CD4-positive, alpha-beta T cell treated with Interleukin-15 for 1 hour (primary cell): ENCODE data around the gene CHIC2.
"Not testable (repeated sequence)": the region's sequence is repeated elsewhere in the genome, so short reads cannot be mapped to it uniquely, and the experiment has no call there.

Source experiments
- DNase-seq: peaks from one replicate; pipeline ENCODE4 v3.0.0-alpha.2; 2020

Gene CHIC2

DNA sequence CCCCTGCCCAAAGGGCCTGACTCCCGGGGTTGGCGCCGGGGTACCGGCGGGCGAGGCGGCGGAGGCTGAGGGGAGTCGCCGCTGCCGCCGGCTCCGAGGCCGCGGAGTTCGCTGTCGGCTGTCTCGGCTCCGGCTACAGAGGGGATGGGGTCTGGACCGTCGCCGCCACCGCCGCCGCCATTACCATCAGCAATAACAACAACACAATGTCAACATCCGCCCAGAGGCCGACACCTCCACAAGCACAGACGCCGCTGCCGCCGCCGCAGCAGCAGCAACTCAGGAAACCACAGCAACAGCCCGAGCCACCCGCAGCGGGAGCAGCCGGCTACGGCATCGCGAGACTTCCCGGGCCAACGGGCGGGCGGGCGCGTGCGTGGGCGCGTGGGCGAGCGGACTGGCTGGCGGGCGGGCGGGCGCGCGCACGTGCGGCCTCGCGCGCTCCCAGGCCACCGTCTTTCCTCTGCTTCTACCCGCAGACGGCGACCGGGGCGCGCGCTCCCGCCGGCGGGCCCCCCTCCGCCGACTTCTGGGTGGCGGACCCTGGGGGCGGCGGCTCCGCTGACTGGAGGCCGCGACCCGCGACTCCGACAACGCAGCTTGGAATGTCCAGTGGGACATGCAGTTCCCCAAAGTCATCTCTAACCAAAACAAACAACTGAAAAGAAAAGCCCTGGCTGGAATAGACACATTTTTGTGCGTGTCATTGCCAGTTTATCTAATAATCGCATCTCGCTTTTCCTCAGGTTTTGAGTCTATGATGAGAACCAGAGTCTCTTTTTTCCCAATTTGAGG, at the start of gene CHIC2:
TSS of gene CHIC2 (minus strand) at position 289 of the 795 bp plus-strand sequence. CDS start 305 bp downstream, outside the sequence.
- peak; percentile 98 for DNase-seq

DNA sequence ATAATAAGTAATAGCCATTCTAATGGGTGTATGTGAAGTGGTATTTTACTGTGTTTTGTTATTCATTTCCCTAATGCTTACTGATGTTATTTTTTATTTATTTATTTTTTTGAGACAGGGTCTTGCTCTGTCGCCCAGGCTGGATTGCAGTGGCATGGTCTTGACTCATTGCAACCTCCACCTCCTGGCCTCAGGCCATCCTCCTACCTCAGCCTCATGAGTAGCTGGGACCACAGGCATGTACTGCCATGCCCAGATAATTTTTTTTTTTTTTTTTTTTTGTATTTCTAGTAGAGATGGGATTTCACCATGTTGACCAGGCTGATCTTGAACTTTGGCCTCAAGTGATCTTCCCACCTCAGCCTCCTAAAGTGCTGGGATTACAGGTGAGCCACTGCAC, 48.8 kb upstream of the CHIC2 start:
- DNase-seq = not testable (repeated sequence)

DNA sequence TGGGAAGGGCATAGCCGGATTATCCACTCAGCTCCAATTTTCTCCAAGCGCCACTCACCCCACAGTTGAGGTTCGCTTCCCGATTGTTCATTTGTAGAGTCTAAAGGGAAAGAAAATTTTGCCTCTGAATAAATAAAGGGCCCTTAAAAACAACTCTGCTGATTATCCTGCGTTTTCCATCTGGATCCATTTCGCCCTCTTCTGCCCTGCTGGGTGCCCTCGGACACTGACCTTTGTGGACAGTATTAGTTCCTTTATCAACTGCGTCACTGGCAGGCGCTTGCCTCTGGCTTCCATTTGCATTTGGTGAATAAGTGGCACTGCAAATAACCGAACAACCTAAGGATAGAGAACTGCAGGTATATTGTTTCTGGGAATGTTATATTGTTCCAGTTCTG, 45.6 kb upstream of the CHIC2 start:
- DNase-seq = no peak

DNA sequence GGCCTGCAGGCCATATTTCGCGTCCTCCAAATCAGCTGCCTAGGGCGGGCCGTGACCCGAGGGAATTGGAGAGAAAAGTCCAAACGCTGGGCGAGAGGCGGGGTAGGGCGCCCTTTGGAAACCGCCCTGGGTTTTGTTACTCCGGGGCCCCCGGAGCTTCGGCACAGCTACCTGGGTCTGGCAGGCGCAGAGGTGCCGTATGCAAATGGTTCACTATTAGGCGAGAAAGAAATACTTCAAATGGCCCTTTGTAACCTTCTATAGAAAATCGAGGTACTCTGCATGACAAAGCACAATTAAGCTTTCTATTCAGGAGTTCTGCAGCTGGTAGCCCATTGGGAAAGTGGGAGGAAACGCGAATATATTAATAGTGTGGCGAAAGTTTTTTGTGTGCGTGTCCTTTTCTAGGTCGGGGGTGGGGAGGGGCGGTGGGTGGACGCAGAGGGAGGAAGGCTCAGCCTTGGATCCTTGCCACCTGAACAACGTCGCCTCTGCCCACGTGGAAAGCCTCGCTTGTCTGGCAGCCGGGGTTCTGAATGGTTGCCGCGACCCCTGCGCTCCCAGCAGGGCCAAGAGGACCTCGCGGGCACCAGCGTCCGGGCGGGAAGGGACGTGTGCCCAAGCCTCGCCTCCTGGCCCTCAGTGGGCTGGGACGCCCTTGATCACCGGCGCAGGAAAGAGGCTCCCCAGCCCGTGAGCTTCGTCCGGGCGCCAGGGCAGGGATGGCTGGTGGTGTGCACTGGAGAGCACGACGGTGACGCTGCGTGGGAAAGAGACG, 45.0 kb upstream of the CHIC2 start:
- no peak for DNase-seq

DNA sequence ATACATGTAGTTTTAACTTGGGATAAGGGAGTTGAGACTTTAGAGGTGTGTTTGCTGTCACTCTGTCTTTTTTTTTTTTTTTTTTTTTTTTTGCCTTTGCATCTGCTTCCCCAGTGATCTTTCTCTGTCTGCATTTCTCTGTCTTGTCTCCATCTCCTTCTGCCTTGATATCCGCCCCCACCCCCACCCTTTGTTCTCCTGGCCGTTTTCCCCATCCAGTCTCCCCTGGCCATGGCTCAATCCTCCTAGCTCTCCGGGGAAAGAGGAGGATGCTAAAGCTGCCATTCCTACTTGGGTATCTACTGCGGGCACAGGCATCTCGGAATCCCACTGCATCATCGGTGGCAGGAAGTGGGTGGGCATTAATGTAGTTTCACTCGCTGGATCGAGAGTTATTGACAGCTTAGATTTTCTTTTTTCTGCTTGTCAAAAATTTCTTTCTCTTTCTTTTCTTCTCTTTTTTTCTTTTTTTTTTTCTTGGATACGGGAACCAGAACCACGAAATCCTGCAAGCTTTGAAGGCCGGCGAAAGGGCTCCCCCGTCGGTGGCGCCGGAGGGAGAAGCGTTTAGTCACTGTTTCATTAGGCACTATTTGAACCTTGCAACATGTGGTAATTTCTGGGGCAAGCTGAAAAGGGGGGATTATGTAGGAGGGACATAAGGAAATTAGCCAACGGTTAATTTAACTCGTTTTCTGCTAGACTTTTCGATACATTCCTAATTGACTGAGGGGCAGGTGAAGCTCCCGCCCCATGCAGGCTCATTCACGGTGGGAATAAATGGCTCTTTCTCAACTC, 43.7 kb upstream of the CHIC2 start:
- DNase-seq = no peak

DNA sequence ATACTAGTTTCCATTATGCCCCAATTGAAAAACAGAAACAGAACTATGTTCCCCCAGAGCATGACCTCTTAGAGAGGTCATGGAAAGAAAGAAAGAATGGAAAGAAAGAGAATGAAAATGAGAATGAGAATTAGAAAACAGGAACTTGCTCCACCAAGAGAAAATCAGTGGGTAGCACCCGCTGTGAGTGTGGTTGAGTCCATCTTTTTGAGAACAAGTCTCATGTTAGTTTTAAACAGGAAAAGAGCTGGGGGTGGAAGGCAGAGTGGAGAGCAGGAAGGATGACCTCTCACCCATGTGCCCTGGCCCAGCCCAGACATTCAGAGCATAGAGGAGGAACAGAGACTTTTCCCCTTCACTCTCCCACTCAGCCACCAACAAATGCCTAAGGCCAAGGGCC, 40.5 kb upstream of the CHIC2 start:
- DNase-seq = no peak

DNA sequence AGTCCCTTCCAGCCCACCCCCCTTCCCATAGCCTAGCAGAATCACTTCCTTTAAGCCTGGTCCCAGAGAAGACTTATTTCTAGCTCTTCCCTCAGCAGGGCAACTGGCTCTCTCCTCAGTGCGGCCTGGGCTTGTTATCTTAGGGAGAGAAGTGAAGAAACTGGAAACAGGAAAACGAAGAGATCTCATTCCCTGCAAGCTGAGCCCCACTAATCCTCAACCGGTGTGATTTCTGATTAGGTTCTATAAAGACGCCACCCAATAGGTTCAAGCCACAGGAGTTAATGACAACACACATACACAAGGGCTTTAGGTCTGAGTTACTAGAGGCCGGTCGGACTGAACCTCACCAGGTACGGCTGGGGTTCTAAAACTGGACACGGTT, 38.8 kb upstream of the CHIC2 start:
- DNase-seq = no peak

DNA sequence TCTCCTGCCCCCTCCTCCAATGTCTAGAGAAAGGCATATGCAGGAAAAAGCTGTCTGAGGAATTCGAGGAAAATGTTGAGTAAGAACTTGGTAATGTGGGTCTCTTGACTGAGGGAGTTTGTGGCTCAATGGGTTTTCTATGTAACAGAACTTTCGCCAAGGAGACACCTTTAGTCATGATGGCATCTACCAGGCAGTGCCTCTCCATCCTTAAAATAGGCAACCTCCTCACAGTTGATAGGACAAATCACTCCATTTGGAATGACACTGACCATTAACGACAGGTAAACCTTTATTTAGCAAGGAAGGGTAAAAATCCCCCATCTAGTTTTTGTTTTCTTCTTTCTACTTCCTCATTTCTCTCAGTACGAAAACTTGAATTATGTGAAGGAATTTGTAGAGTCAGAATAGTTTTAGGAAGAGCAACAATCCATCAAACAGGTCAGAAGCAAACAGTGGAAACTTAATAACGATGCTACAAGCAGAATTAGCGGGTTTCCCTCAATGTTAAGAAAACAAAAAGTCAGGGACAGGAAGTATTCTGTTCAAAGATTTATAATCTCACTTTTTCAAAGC, 38.2 kb upstream of the CHIC2 start:
- no peak for DNase-seq

DNA sequence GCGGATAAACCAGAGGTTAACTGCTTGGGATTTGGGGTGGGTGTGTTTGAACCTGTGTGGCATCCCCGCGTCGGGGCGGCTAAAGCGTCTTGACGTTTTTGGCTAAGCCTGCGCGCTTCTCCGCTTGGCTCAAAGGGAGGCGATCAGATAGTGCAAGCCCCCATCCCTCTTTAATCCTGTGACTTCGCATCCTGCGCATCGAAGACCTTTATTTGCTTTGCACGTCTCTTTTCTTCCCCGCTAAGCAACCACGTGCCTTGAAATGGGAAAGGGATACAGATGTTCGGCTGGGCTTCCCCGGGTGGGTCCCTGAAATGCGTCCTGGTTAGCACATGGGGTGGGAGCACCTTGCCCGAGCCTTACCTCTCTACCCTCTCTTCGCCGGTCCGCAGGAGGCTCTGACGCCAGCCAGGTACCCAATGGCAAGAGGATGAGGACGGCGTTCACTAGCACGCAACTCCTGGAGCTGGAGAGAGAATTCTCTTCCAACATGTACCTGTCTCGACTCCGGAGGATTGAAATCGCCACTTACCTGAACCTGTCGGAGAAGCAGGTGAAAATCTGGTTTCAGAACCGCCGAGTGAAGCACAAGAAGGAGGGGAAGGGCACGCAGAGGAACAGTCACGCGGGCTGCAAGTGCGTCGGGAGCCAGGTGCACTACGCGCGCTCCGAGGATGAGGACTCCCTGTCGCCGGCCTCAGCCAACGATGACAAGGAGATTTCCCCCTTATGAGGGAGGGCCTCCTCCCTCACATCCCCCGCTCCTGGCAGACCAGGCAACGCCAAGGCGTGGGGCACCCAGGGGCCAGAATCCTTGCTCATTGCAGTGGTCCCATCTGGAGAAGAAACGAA, 37.0 kb upstream of the CHIC2 start:
- DNase-seq = no peak

DNA sequence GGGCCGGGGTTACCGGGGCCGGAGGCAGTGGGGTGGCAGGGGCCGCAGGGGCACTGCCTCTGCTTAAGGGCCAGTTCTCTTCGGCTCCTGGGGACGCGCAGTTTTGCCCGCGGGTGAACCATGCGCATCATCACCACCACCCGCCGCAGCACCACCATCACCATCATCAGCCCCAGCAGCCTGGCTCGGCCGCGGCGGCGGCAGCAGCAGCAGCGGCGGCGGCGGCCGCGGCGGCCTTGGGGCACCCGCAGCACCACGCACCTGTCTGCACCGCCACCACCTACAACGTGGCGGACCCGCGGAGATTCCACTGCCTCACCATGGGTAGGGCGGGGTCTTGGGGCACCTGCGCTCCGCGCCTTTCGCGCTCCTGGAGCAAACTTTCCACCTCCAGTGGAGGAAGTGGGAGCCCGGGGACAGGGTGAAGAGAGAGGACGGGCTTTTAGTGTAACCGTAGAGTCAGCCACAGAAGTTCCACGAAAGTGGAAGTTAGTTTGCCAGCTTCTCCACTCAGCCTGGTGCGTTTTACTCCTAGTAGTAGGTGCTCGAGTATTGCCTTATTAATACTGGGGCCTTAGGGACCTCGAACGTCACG, 36.3 kb upstream of the CHIC2 start:
- no peak for DNase-seq

DNA sequence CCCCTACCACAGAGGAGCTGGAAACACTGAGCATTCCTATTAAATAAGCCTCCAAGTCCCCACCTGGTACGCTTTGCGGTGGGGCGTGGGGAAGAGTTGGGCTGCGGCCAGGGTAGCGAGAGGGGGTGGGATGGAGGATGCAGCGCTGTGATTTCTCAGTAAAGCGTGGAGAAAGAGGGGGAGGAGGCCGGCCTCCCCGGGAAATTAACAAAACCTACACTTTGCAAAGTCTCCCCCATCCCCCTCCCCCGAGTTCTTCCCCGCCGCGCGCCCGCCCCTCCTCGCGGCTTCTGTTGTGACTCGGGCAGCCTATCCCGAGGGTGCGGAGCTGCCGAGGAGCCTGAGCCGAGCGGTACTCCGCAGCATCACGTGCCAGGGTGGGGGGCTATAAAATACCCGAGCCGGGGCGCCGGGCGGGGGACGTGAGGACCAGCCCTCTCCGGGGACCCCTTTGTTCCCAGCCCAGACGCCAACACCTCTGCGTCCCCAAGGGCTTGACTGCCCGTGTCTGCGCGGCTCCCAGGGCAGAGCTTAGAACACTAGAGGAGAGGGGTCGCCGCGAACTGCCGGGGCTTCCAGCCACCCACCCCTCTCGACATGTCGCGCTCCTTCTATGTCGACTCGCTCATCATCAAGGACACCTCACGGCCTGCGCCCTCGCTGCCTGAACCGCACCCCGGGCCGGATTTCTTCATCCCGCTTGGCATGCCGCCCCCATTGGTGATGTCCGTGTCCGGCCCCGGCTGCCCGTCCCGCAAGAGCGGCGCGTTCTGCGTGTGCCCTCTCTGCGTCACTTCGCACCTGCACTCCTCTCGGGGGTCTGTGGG, 35.6 kb upstream of the CHIC2 start, which contains the start of gene GSX2:
TSS of gene GSX2 (plus strand) at position 416 of the 827 bp plus-strand sequence. CDS start at position 598, 182 bp downstream.
- DNase-seq = no peak

DNA sequence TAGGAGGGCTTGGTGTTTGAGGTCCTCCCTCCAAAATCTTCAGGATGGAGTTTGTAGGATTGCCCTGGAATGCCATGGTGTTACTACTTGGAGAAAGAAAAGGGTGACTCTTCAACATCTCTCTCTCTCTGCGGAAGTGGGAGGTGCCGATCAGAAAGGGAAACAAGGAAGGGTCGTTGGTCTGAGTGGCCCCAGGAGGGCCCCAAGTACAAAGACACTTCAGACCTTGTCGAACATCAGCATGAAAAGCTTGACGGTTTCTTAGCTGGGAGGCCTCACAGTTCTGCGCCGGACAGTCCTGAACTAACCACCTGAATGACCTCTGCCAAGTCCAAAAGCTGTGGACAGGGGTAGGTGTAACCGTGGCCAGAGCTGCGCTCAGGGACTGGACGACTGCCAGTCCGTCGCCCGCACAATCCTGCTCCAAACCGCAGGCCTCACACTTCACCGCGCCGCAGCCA, 34.9 kb upstream of the CHIC2 start:
- no peak for DNase-seq

DNA sequence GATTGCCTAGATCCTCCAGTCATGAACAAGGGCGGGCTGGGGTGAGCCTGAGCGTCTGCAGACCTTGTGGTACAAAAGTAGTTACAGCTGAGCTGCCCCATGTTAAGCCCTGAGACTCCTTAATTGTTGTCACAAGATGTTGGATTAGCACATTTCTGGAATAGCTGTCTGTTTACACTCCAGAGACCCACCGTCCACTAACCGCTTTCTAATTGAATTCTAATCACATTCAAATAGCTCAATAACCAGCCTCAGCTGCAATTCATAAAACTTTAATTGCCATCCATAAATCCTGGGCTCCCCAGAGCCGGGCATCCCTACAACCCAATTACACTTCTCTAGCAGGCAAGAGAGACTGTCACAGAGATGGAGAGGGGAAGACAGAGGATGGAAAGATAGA, 34.0 kb upstream of the CHIC2 start:
- no peak for DNase-seq

DNA sequence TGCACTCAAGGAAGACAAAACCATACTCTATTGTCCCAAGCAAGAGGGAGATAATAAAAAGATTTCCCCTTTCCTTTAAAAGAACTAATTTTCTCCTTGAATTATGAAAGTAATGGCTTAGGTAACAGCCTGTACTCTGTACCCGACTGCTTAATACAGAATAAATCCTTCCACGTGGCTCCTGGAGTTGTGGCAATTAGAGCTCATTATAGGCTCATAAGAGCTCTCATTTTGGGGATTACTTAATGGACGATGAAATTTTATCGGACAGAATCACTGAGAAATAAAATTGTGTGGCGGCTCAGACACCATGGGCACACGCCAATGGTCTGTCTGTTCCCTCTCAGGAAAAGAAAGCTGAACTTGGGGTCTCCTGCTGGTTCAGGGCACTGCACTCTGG, 32.7 kb upstream of the CHIC2 start:
- DNase-seq = no peak

DNA sequence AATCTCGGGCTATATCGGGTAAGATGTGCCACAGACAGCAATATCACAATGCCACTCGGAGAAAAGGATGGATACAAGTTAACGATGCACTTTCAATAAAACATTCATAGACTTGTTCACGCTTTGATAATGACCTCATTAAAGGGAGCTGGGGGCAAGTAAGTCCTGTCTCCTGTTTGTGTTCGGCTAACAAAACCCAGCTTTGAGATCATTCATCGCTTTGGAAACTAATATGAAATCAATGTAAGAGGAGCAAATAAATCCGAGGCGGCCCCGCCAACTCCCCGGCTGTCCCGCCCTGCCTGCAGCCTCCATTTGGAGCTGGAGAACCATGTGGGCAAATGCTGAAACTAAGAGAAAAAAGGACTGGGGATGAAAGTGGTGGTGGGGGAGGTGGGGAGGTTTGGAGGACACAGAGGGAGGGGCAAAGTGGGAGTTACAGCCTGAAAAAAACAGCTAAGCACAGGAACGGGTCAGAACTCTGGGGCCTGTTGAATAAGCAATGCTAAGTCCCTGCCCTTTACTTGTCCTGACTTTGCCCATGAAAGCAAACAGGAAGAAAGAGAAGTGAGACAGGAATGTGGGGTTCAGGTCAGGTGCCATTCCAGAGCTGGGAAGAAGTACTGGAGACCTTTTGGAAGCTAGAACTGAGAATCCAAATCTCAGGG, 32.0 kb upstream of the CHIC2 start:
- DNase-seq = no peak

DNA sequence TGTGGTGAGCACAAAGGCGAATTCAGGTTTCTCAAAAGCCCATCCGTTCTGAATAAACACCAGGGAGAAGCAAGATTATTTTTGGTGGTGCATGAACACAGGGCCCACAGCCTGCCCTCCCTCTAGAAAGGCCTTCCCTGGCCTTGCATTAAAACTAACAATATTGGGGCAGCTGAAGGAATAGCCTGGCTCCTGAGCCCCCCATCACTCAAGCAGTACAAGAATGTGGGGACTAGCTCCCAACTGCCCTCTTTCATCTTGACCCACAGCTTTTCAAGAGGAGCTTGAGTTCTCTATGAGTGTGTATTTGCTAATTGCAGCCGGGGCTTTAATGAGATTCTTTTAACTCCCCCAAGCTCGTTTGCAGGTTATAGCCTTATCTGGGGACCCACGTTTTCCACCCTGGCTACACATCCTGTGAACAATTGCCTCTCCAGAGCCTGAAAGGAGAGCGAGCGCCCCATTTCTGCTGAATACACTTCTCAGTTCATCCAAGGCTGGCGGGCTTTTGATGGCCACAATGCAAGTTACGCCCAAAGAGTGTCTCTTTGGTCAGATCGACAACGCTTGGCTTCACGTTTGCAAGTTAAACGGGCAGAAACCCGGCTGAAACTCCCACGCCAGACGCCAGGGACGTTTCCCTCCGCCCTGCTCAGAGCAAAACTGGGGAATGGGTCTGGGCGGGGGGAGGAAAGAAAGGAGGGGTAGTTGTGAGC, 30.9 kb upstream of the CHIC2 start:
- no peak for DNase-seq

DNA sequence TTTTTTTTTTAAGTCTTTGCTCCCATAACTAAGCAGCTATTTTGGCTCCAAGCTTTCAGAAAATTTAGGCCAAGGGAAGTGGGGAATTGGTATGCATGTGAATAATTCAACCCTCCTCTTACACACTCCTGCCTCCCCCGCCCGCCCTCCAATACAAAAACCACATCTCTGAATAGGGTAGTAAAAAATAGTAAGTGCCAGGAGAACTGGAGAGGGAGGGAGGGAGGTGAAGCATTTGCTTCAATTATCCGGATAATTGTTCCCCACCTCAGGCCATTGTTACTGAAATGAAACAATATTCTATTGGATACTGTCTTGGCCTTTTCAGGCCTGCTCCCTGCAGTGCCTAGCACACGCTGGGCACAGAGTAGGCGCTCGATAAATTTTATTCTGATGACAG, 30.0 kb upstream of the CHIC2 start:
- DNase-seq = no peak

DNA sequence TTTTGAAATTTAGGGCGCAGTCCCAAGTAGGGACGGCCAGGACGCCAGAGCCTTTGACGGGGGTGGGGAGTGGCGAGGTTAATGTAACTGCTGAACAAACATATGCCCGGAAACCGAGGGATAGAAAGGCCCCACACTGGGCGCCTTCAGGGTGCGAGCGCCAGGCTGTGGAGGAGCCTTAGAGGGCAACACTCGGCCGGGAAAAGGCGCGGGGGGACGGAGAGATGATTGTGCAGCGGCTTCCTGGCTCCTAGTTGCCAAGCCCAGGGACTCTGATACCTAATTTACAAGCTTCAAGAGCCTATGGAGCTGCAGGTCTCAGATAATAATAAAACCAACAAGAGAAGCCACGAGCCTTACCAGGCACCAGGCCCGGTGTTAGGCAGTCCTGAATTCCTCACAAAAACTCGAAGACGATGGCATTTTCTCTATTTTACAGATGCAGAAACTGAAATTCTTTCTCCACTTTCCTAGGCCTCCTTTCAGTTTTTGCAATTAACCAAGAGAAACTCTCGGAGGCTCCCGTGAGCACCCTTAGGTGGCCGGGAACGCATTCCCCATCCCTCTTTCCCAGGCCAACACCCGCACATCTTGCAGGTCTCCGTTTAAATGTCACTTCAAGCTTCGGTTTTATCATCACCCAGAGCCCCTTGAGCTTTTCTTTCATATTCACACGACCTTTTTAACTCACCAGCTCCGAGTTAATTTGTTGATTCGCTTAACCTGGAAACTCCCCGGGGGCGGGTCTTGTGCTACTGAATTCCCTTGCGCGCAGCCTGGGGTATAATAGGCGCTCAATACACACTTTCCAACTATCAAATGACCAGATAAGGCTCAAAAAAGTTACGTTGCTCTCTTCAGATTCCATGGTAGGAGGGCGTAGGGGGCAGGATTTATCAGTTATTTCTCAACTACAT, 29.2 kb upstream of the CHIC2 start:
- no peak for DNase-seq
